H1 (cell line): ENCODE measurements around the gene TNS1. TPM values are rescaled to one million over a fixed set of nuclear protein-coding genes. Genes with fewer than 3 reads are reported as not detected.

Source experiments
- CTCF ChIA-PET: fragments of 300-600 bp; sonication (Branson Sonifier 250); formaldehyde crosslinking; loops from one replicate; lab custom pipeline; 2021; ENCODE audit not compliant: partially characterized antibody; lab: Charles Lee
- POLR2A ChIA-PET: fragments of 300-600 bp; sonication (Branson Sonifier 250); formaldehyde crosslinking; loops from one replicate; lab custom pipeline; 2021; ENCODE audit warnings: inconsistent platforms; ENCODE audit not compliant: partially characterized antibody; lab: Charles Lee
- DNase-seq, 2 experiments: peaks; one replicate each; pipeline versions ENCODE4 v3.0.0 to v3.0.0-alpha.2; 2010 to 2022; ENCODE audit warnings: low spot score in 2 of 2, low read depth in 1 of 2, mixed read lengths in 1 of 2
- FAIRE-seq: peaks from 2 replicates; lab custom pipeline; 2011; peaks lifted over from hg19 to GRCh38; lab: Jason Lieb, UNC
- H2AFZ ChIP-seq: 2 replicates; pipeline ENCODE4 v1.8.1; 2012; ENCODE audit warnings: low read length, inconsistent platforms
- H2AK5ac ChIP-seq: 2 replicates; pipeline ENCODE4 v1.6.1; 2013; ENCODE audit warnings: low read depth, low read length
- H2BK120ac ChIP-seq: replicated peaks from 2 replicates; pipeline ENCODE3; 2013; ENCODE audit warnings: low read depth, low read length, inconsistent platforms
- H2BK12ac ChIP-seq: 2 replicates; pipeline ENCODE4 v1.6.1; 2013; ENCODE audit warnings: low read depth, low read length
- H2BK15ac ChIP-seq: 2 replicates; pipeline ENCODE4 v1.6.1; 2013; ENCODE audit warnings: low read length
- H2BK20ac ChIP-seq: 2 replicates; pipeline ENCODE4 v1.6.1; 2013; ENCODE audit warnings: low read length
- H2BK5ac ChIP-seq: 2 replicates; pipeline ENCODE4 v1.6.1; 2013; ENCODE audit warnings: low read depth, low read length
- H3K14ac ChIP-seq: 2 replicates; pipeline ENCODE4 v1.6.1; 2013; ENCODE audit warnings: inconsistent platforms; ENCODE audit not compliant: insufficient read length
- H3K18ac ChIP-seq: 2 replicates; pipeline ENCODE4 v1.6.1; 2013; ENCODE audit warnings: low read length; ENCODE audit errors: extremely low read depth
- H3K23ac ChIP-seq: 2 replicates; pipeline ENCODE4 v1.6.1; 2013; ENCODE audit warnings: inconsistent platforms; ENCODE audit not compliant: insufficient read length
- H3K23me2 ChIP-seq: 2 replicates; pipeline ENCODE4 v1.6.1; 2013; ENCODE audit warnings: low read depth, low read length
- H3K27ac ChIP-seq: 2 replicates; pipeline ENCODE4 v1.6.1; 2011; ENCODE audit warnings: low read depth, low read length, inconsistent platforms
- H3K27me3 ChIP-seq, 4 experiments: replicated peaks in 1 of 4; 1 replicate in 1 of 4; 2 replicates in 3 of 4; pipeline versions ENCODE4 v1.6.1 to v1.8.1; 2011 to 2013; ENCODE audit warnings: low read length in 3 of 4, mild to moderate bottlenecking in 3 of 4, inconsistent platforms in 2 of 4, mixed read lengths in 2 of 4, moderate library complexity in 1 of 4; ENCODE audit not compliant: control insufficient read depth in 3 of 4, insufficient read depth in 3 of 4; ENCODE audit errors: extremely low read depth in 1 of 4
- H3K36me3 ChIP-seq, 4 experiments: 2 replicates each; pipeline versions ENCODE4 v1.6.1 to v1.8.1; 2011 to 2013; ENCODE audit warnings: mild to moderate bottlenecking in 4 of 4, low read length in 3 of 4, moderate library complexity in 2 of 4, control low read depth in 1 of 4, inconsistent platforms in 1 of 4; ENCODE audit not compliant: insufficient read depth in 4 of 4, control insufficient read depth in 2 of 4
- H3K4ac ChIP-seq: replicated peaks from 2 replicates; pipeline ENCODE3; 2013; ENCODE audit warnings: low read length, low read depth, mixed read lengths, inconsistent platforms; ENCODE audit not compliant: insufficient read length
- H3K4me1 ChIP-seq, 4 experiments: replicated peaks in 1 of 4; 1 replicate in 1 of 4; 2 replicates in 3 of 4; pipeline versions ENCODE4 v1.6.1 to v1.8.1; 2011 to 2013; ENCODE audit warnings: low read length in 3 of 4, inconsistent platforms in 2 of 4, mixed read lengths in 1 of 4; ENCODE audit not compliant: insufficient read depth in 4 of 4, control insufficient read depth in 3 of 4
- H3K4me2 ChIP-seq, 2 experiments: 2 replicates each; pipeline versions ENCODE4 v1.6.1 to v1.8.1; 2011 to 2013; ENCODE audit warnings: low read depth in 2 of 2, low read length in 2 of 2, control low read depth in 1 of 2, inconsistent platforms in 1 of 2, mild to moderate bottlenecking in 1 of 2; ENCODE audit not compliant: insufficient read depth in 1 of 2
- H3K4me3 ChIP-seq, 4 experiments: fragments of 200-600, 300-600 bp in 1 of 4; sonication (generic), shearing (Covaris generic), sonication (Bioruptor Twin) in 1 of 4; 2 replicates each; pipeline versions ENCODE4 v1.5.1 to v1.8.1; 2011 to 2016; ENCODE audit warnings: low read length in 4 of 4, low read depth in 3 of 4, control low read depth in 2 of 4, inconsistent platforms in 2 of 4, mild to moderate bottlenecking in 2 of 4, mixed read lengths in 1 of 4, moderate library complexity in 1 of 4; ENCODE audit not compliant: insufficient read depth in 2 of 4; ENCODE audit errors: extremely low read depth in 1 of 4
- H3K56ac ChIP-seq: replicated peaks from 2 replicates; pipeline ENCODE3; 2013; ENCODE audit warnings: low read depth, mild to moderate bottlenecking, mixed read lengths, low read length, inconsistent platforms; ENCODE audit not compliant: insufficient read length
- H3K79me1 ChIP-seq: 2 replicates; pipeline ENCODE4 v1.6.1; 2013; ENCODE audit warnings: low read depth, low read length, control low read depth
- H3K79me2 ChIP-seq, 2 experiments: 2 replicates each; pipeline versions ENCODE4 v1.6.1 to v1.8.1; 2012 to 2013; ENCODE audit warnings: low read length in 2 of 2, mild to moderate bottlenecking in 2 of 2, inconsistent platforms in 1 of 2; ENCODE audit not compliant: insufficient read depth in 2 of 2, control insufficient read depth in 1 of 2
- H3K9ac ChIP-seq, 4 experiments: replicated peaks in 1 of 4; 1 replicate in 1 of 4; 2 replicates in 3 of 4; pipeline versions ENCODE4 v1.6.1 to v1.8.1; 2011 to 2013; ENCODE audit warnings: low read depth in 3 of 4, low read length in 3 of 4, control low read depth in 2 of 4, mild to moderate bottlenecking in 2 of 4, moderate library complexity in 2 of 4, inconsistent platforms in 1 of 4; ENCODE audit errors: extremely low read depth in 1 of 4
- H3K9me3 ChIP-seq, 2 experiments: 2 replicates each; pipeline versions ENCODE4 v1.6.1 to v1.8.1; 2012 to 2013; ENCODE audit warnings: mild to moderate bottlenecking in 2 of 2, moderate library complexity in 2 of 2, control low read depth in 1 of 2, inconsistent platforms in 1 of 2, low read depth in 1 of 2, low read length in 1 of 2, mixed read lengths in 1 of 2; ENCODE audit not compliant: insufficient read depth in 2 of 2
- H4K20me1 ChIP-seq, 2 experiments: replicated peaks in 1 of 2; 2 replicates each; pipeline versions ENCODE3 to v1.8.1; 2011 to 2013; ENCODE audit warnings: inconsistent platforms in 2 of 2, low read length in 2 of 2, mild to moderate bottlenecking in 1 of 2; ENCODE audit not compliant: insufficient read depth in 2 of 2, control insufficient read depth in 1 of 2
- H4K5ac ChIP-seq: 2 replicates; pipeline ENCODE4 v1.6.1; 2013; ENCODE audit warnings: low read length, low read depth, mixed read lengths, inconsistent platforms; ENCODE audit not compliant: insufficient read length
- H4K8ac ChIP-seq: 2 replicates; pipeline ENCODE4 v1.8.0; 2013; ENCODE audit warnings: mild to moderate bottlenecking, moderate library complexity, low read length, inconsistent platforms; ENCODE audit not compliant: insufficient read depth; ENCODE audit errors: extremely low read depth
- H4K91ac ChIP-seq: replicated peaks from 2 replicates; pipeline ENCODE3; 2013; ENCODE audit warnings: low read length, mixed read lengths, inconsistent platforms; ENCODE audit not compliant: insufficient read length
- BACH1 ChIP-seq: IDR thresholded peaks from 2 replicates; pipeline ENCODE4 v1.6.1; 2012; ENCODE audit warnings: low read length, improper control_type of control experiment
- CBX8 ChIP-seq: fragments of 300-800, 300-1000 bp; sonication (generic); IDR thresholded peaks from 2 replicates; pipeline ENCODE4 v1.7.1; 2016; ENCODE audit warnings: low read depth, low read length, borderline replicate concordance
- GABPA ChIP-seq: IDR thresholded peaks from 2 replicates; pipeline ENCODE4 v1.6.1; 2011; ENCODE audit warnings: mild to moderate bottlenecking, low read length, moderate library complexity, borderline replicate concordance; ENCODE audit not compliant: insufficient read depth
- GTF2F1 ChIP-seq: IDR thresholded peaks from 2 replicates; pipeline ENCODE4 v1.6.1; 2012; ENCODE audit warnings: low read depth, low read length, improper control_type of control experiment, borderline replicate concordance
- JUND ChIP-seq: IDR thresholded peaks from 2 replicates; pipeline ENCODE4 v1.6.1; 2011; ENCODE audit warnings: mild to moderate bottlenecking, improper control_type of control experiment, low read length
- KDM5A ChIP-seq: fragments of 200-600 bp; IDR thresholded peaks from 2 replicates; pipeline ENCODE4 v1.7.1; 2012; ENCODE audit warnings: mild to moderate bottlenecking, low read length, inconsistent platforms, mixed read lengths
- NANOG ChIP-seq: IDR thresholded peaks from 2 replicates; pipeline ENCODE4 v1.6.1; 2011; ENCODE audit warnings: low read length, low read depth, mild to moderate bottlenecking, inconsistent platforms; ENCODE audit not compliant: insufficient read depth, poor library complexity, severe bottlenecking
- POU5F1 ChIP-seq: IDR thresholded peaks from 2 replicates; pipeline ENCODE4 v1.6.1; 2011; ENCODE audit warnings: low read depth, mild to moderate bottlenecking, low read length, moderate library complexity
- TAF1 ChIP-seq: IDR thresholded peaks from 2 replicates; pipeline ENCODE4 v1.6.1; 2011; ENCODE audit warnings: mild to moderate bottlenecking, low read depth, low read length
- YY1 ChIP-seq: IDR thresholded peaks from 2 replicates; pipeline ENCODE4 v1.6.1; 2011; ENCODE audit warnings: low read depth, mild to moderate bottlenecking, low read length
- whole genome bisulfite sequencing, 2 experiments: shearing (Covaris generic) in 1 of 2; methylation state at CpG; one replicate each; pipeline versions ENCODE4 v1.1.6 to v1.1.7; 2013 to 2015; ENCODE audit warnings: low lambda C conversion rate in 2 of 2, mixed read lengths in 2 of 2, inconsistent platforms in 1 of 2, low coverage in 1 of 2, missing lambda C conversion rate in 1 of 2; ENCODE audit not compliant: insufficient replicate concordance in 2 of 2, insufficient coverage in 1 of 2, insufficient read length in 1 of 2; ENCODE audit errors: extremely low coverage in 1 of 2, missing lambda C conversion rate in 1 of 2; 5-methylcytosine and 5-hydroxymethylcytosine counted together
- polyA plus RNA-seq, 7 experiments: library from polyadenylated mRNA; depleted of rRNA in 3 of 7; stranded (reverse) in 5 of 7; unstranded in 2 of 7; fragments of >200 nt in 5 of 7; fragments of 200-250 nt in 2 of 7; gene quantifications; 1 replicate in 5 of 7; 2 replicates in 1 of 7; 4 replicates in 1 of 7; pipeline versions ENCODE4 v1.2.1 to v1.2.3, GENCODE V29; 2011 to 2013; ENCODE audit warnings: missing spikeins in 2 of 7, mixed read lengths in 2 of 7
- total RNA-seq: library from RNA; stranded (reverse); fragmentation: NEBNext Ultra II Directional; extraction: Animal tissue kit (Norgen Biotek cat#: 25700); gene quantifications from 2 replicates; pipeline ENCODE4 v1.2.1, GENCODE V29; 2021
- TF ChIP-seq, protein P1 (sequence below), 3 experiments: IDR thresholded peaks; 1 replicate in 2 of 3; 2 replicates in 1 of 3; pipeline versions ENCODE4 v1.5.1 to v1.6.1; 2011; ENCODE audit warnings: low read length in 3 of 3, mild to moderate bottlenecking in 3 of 3, inconsistent platforms in 2 of 3, low read depth in 1 of 3, moderate library complexity in 1 of 3; ENCODE audit not compliant: insufficient read depth in 1 of 3; ENCODE audit errors: control extremely low read depth in 1 of 3
- TF ChIP-seq, protein P2 (sequence below): IDR thresholded peaks from 2 replicates; pipeline ENCODE4 v1.6.1; 2012; ENCODE audit warnings: inconsistent platforms

The TNS1 gene
- total and polyA plus RNA-seq, 2 of the 8 experiments (the other 6 are each of a cell fraction or from before 2014, with no cell fraction given) = 1.5 to 5.1 TPM

DNA sequence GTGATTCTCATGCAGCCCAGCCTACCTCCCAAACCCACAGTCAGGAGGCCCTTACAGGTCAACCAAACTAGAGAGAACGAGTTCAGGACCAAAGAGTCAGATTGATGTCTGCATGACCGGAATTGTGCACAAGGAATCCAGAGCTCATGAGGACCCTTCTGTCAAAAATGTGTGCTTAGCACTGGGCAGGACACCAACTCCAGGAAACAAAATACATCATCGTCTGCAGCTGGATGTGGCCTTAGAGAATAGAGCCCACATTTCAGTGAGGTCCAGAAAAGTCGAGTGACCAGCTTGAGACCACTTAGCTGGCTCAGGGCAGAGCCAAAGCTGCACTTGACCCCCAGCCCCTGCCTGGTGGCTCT, 3.2 kb downstream of the TNS1 start:
- no peak overlapping the region for H3K27ac ChIP-seq
- no peak for DNase-seq
- 92% methylated on average over 4 of the region's 4 CpGs; no CpG with 5 or more reads in 1 of the 2 experiments for WGBS, 2 experiments
- H2AFZ ChIP-seq = no peak overlapping the region
- no peaks in the 10 kb centered on the region for H3K79me1 ChIP-seq
- H2AK5ac ChIP-seq = no peak overlapping the region
- no peak overlapping the region for H2BK120ac ChIP-seq
- no peak overlapping the region for H4K8ac ChIP-seq
- H3K9me3 ChIP-seq = no peaks in the 10 kb centered on the region
- H3K14ac ChIP-seq = no peak overlapping the region
- H3K4me3 ChIP-seq = no peak overlapping the region
- FAIRE-seq = no peak
- H3K23ac ChIP-seq = no peak overlapping the region
- no peaks in the 10 kb centered on the region for H4K20me1 ChIP-seq
- H4K91ac ChIP-seq = no peak overlapping the region
- no peaks in the 10 kb centered on the region for H3K36me3 ChIP-seq
- CTCF ChIA-PET = interaction anchor here (0.9 to 22.4 kb wide), 17 partner anchors 9 to 214 kb away, joined by 3 to 480 read pairs (median 6); partner anchors contain the start of gene RUFY4
- H2BK12ac ChIP-seq = no peak overlapping the region
- no peak overlapping the region for H3K4me2 ChIP-seq
- H3K4ac ChIP-seq = no peak overlapping the region
- no peak overlapping the region for H3K56ac ChIP-seq
- no peak overlapping the region for H3K18ac ChIP-seq
- no peak overlapping the region for H2BK5ac ChIP-seq
- H3K27me3 ChIP-seq = peaks cover 0 to 2% (median 0%) of the 10 kb centered on the region in 4 experiments; a peak in 2 of 7 replicates
- no peak overlapping the region for H4K5ac ChIP-seq
- no peaks in the 10 kb centered on the region; the same call in 1 of the 2 replicates for H3K23me2 ChIP-seq
- H2BK15ac ChIP-seq = no peak overlapping the region
- no peak overlapping the region for H3K9ac ChIP-seq
- H3K79me2 ChIP-seq = no peaks in the 10 kb centered on the region
- POLR2A ChIA-PET = interaction anchor here (0.8 to 1.7 kb wide), 3 partner anchors 9 to 29 kb away, joined by 3 to 4 read pairs (median 3); no protein-coding TSS in a partner anchor
- H3K4me1 ChIP-seq = peaks cover 0 to 34% (median 20%) of the 10 kb centered on the region in 4 experiments; a peak in 6 of 7 replicates
- no peak overlapping the region for H2BK20ac ChIP-seq
- no peak for TF ChIP-seq NANOG
- TF ChIP-seq GABPA = no peak
- TF ChIP-seq GTF2F1 = no peak
- TF ChIP-seq POU5F1 = no peak
- no peak for TF ChIP-seq TAF1
- TF ChIP-seq, protein P1, sequence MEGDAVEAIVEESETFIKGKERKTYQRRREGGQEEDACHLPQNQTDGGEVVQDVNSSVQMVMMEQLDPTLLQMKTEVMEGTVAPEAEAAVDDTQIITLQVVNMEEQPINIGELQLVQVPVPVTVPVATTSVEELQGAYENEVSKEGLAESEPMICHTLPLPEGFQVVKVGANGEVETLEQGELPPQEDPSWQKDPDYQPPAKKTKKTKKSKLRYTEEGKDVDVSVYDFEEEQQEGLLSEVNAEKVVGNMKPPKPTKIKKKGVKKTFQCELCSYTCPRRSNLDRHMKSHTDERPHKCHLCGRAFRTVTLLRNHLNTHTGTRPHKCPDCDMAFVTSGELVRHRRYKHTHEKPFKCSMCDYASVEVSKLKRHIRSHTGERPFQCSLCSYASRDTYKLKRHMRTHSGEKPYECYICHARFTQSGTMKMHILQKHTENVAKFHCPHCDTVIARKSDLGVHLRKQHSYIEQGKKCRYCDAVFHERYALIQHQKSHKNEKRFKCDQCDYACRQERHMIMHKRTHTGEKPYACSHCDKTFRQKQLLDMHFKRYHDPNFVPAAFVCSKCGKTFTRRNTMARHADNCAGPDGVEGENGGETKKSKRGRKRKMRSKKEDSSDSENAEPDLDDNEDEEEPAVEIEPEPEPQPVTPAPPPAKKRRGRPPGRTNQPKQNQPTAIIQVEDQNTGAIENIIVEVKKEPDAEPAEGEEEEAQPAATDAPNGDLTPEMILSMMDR (IDR thresholded peaks at IDR 0.05; ENCODE audit: control extremely low read depth in 1 of 3, insufficient read depth in 1 of 3, low read depth in 1 of 3, low read length in 3 of 3) = no peak
- TF ChIP-seq JUND = no peak
- no peak for TF ChIP-seq YY1
- TF ChIP-seq, protein P2, sequence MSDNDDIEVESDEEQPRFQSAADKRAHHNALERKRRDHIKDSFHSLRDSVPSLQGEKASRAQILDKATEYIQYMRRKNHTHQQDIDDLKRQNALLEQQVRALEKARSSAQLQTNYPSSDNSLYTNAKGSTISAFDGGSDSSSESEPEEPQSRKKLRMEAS = no peak
- TF ChIP-seq BACH1 = no peak
- no peak for TF ChIP-seq CBX8
- TF ChIP-seq KDM5A = no peak
